HUES6 (cell line): Measurements from ENCODE around the gene KRTAP5-7.
"Not testable (repeated sequence)": the region's sequence is repeated elsewhere in the genome, so short reads cannot be mapped to it uniquely, and the experiment has no call there.

Experiments
- H3K27ac ChIP-seq: 2 replicates; pipeline ENCODE4 v1.7.0; 2013; ENCODE audit warnings: low read depth, mild to moderate bottlenecking, low read length, inconsistent platforms
- H3K27me3 ChIP-seq: 2 replicates; pipeline ENCODE4 v1.6.1; 2013; ENCODE audit warnings: low read length; ENCODE audit not compliant: control insufficient read depth, insufficient read depth
- H3K36me3 ChIP-seq: 2 replicates; pipeline ENCODE4 v1.6.1; 2013; ENCODE audit warnings: low read length; ENCODE audit not compliant: control insufficient read depth, insufficient read depth
- H3K4me1 ChIP-seq: 2 replicates; pipeline ENCODE4 v1.6.1; 2013; ENCODE audit warnings: low read length; ENCODE audit not compliant: control insufficient read depth, insufficient read depth
- H3K4me3 ChIP-seq: 2 replicates; pipeline ENCODE4 v1.5.1; 2013; ENCODE audit warnings: low read depth, low read length
- H3K9ac ChIP-seq: one replicate; pipeline ENCODE4 v1.6.1; 2013; ENCODE audit warnings: mild to moderate bottlenecking, low read length
- H3K9me3 ChIP-seq: 2 replicates; pipeline ENCODE4 v1.6.1; 2013; ENCODE audit warnings: low read depth, low read length; ENCODE audit not compliant: control insufficient read depth, insufficient read depth

The KRTAP5-7 gene

GRCh38 chr11:71564430-71564829, 37.4 kb downstream of the KRTAP5-7 start:
- no peak overlapping the region for H3K9ac ChIP-seq
- H3K9me3 ChIP-seq: peaks cover 11% of the 10 kb centered on the region; the same call in 1 of the 2 replicates
- no peak overlapping the region for H3K27ac ChIP-seq
- no peak overlapping the region for H3K4me3 ChIP-seq
- peaks cover 21% of the 10 kb centered on the region for H3K4me1 ChIP-seq
- no peaks in the 10 kb centered on the region for H3K27me3 ChIP-seq
- no peaks in the 10 kb centered on the region for H3K36me3 ChIP-seq

DNA sequence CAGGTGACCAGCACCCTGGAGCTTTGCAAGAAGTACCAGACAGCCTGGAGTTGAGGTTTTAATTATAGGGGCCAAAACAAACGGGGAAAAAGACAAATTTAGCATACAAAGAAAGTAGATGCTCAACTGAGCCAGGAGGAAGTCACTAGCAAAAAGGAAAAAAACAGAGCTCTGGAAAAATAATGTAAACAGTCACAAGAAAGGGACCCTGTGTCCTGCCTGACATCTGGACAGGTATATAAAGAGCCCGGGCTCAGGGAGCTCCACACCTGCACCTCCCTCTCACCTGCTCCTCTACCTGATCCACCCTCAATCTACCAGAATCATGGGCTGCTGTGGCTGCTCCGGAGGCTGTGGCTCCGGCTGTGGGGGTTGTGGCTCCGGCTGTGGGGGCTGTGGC, 38.2 kb downstream of the KRTAP5-7 start, which contains the start of gene KRTAP5-10:
Gene KRTAP5-10 (plus strand): TSS at position 301 of the 400 bp plus-strand sequence. CDS start 25 bp downstream, at position 326.
- Histone ChIP-seq H3K27ac (no peak within 1 kb of the TSS), H3K9me3 (peaks cover 11% of the 10 kb centered on the region; the same call in 1 of the 2 replicates), H3K36me3 (no peaks in the 10 kb centered on the region), H3K4me1 (peaks cover 21% of the 10 kb centered on the region), H3K27me3 (no peaks in the 10 kb centered on the region), H3K4me3 (no peak within 1 kb of the TSS), H3K9ac (no peak within 1 kb of the TSS)

DNA sequence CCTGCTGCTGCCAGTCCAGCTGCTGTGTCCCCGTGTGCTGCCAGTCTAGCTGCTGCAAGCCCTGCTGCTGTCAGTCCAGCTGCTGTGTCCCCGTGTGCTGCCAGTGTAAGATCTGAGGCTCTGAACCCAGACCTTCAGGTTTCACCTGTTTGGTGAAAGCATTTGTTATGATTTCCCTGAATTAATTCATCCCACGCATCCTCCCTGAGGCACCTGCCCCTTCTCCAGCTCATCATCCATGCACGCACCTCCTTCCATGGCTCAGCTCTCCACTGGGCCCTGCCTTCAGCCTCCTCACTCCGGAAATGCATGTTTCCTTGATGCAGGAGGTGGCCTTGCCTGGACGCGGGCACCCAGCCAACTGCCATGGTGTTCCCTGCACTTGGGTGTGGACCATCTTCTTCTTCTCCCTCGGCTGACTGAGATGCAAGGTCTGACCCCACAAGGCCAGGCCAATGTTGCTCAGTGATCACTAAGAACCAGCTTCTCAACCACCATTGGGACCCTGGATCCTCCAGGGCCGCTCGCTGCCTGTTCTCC, 39.1 kb downstream of the KRTAP5-7 start:
- H3K9ac ChIP-seq: no peak overlapping the region
- no peak overlapping the region for H3K27ac ChIP-seq
- peaks cover 7% of the 10 kb centered on the region; the same call in 1 of the 2 replicates for H3K9me3 ChIP-seq
- no peaks in the 10 kb centered on the region for H3K27me3 ChIP-seq
- H3K4me3 ChIP-seq: no peak overlapping the region
- no peaks in the 10 kb centered on the region for H3K36me3 ChIP-seq
- H3K4me1 ChIP-seq: peaks cover 21% of the 10 kb centered on the region

- not testable (repeated sequence) for H3K36me3 ChIP-seq, H3K4me3 ChIP-seq, H3K9me3 ChIP-seq, H3K9ac ChIP-seq, H3K27ac ChIP-seq, H3K27me3 ChIP-seq
- peaks cover 21% of the 10 kb centered on the region for H3K4me1 ChIP-seq
Measured at GRCh38 chr11:71566626-71567599, 39.8 kb downstream of the KRTAP5-7 start.

GRCh38 chr11:71567633-71568032, 40.6 kb downstream of the KRTAP5-7 start:
- not testable (repeated sequence) for H3K9ac ChIP-seq

GRCh38 chr11:71568704-71569349, 41.8 kb downstream of the KRTAP5-7 start:
- Histone ChIP-seq H3K27ac (no peak overlapping the region), H3K4me3 (no peak overlapping the region)

More at GRCh38 chr11:71567633-71568032, 40.6 kb downstream of the KRTAP5-7 start:
- not testable (repeated sequence) for H3K27ac ChIP-seq, H3K27me3 ChIP-seq, H3K9me3 ChIP-seq, H3K4me3 ChIP-seq, H3K36me3 ChIP-seq
- peaks cover 21% of the 10 kb centered on the region for H3K4me1 ChIP-seq

GRCh38 chr11:71571101-71571850, 44.2 kb downstream of the KRTAP5-7 start:
- not testable (repeated sequence) for H3K36me3 ChIP-seq, H3K4me3 ChIP-seq, H3K27me3 ChIP-seq, H3K9ac ChIP-seq, H3K27ac ChIP-seq, H3K9me3 ChIP-seq
- peaks cover 19% of the 10 kb centered on the region for H3K4me1 ChIP-seq

More at GRCh38 chr11:71568704-71569349, 41.8 kb downstream of the KRTAP5-7 start:
- Histone ChIP-seq H3K27me3 (no peaks in the 10 kb centered on the region), H3K4me1 (peaks cover 21% of the 10 kb centered on the region), H3K9ac (no peak overlapping the region), H3K9me3 (no peaks in the 10 kb centered on the region), H3K36me3 (no peaks in the 10 kb centered on the region)

GRCh38 chr11:71572811-71573210, 45.7 kb downstream of the KRTAP5-7 start:
- H3K9me3 ChIP-seq: no peaks in the 10 kb centered on the region
- no peak overlapping the region for H3K27ac ChIP-seq
- no peak overlapping the region for H3K4me3 ChIP-seq
- no peaks in the 10 kb centered on the region for H3K27me3 ChIP-seq
- H3K4me1 ChIP-seq: peaks cover 7% of the 10 kb centered on the region; the same call in 1 of the 2 replicates
- no peaks in the 10 kb centered on the region for H3K36me3 ChIP-seq
- H3K9ac ChIP-seq: no peak overlapping the region

- Histone ChIP-seq H3K4me3 (no peak overlapping the region), H3K9me3 (no peaks in the 10 kb centered on the region), H3K27ac (no peak overlapping the region), H3K36me3 (no peaks in the 10 kb centered on the region), H3K4me1 (no peaks in the 10 kb centered on the region), H3K9ac (no peak overlapping the region), H3K27me3 (no peaks in the 10 kb centered on the region)
Measured at GRCh38 chr11:71574418-71574817, 47.4 kb downstream of the KRTAP5-7 start.

DNA sequence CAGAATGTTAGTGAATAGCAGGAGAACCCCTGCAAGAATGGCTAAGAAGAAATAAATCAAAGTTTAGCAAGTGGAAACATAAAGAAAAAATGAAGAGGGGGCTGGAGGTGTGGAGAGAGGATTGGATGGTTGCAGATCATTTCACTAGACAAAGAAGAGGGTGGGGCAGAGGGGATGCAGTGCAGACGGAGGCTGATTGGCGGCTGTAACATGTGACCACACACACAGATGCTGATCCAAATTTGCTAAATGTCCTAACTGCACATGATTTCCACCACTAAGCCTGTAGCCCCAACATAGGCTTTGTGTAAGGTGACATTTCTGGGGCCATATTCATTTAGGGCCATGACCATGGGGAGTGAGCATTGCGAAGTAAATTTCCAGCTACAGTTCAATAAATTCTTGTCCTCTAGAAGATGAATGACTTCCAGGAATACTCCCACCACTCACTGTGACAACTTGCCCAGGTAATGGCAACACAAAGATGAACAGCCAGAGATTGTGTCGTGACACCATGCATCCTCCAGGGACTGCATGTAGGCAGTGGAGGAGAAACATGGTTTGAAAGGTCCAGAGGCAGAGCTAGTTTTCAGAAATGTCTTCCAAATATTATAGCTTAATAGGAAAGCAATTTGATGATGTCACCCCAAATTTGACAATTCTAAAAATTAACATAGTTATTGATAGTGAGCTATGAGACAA, 48.8 kb downstream of the KRTAP5-7 start:
- Histone ChIP-seq H3K36me3 (no peaks in the 10 kb centered on the region), H3K27ac (no peak overlapping the region), H3K4me1 (peaks cover 11% of the 10 kb centered on the region), H3K9me3 (no peaks in the 10 kb centered on the region), H3K27me3 (no peaks in the 10 kb centered on the region), H3K9ac (no peak overlapping the region), H3K4me3 (no peak overlapping the region)
